Activated naive CD8-positive, alpha-beta T cell treated with anti-CD3 and anti-CD28 coated beads, Interleukin-2, amount 50 U/mL, for 24 hours (primary cell): ENCODE measurements around the gene ATF6B.
"Not testable (repeated sequence)": the region's sequence is repeated elsewhere in the genome, so short reads cannot be mapped to it uniquely, and the experiment has no call there.

ENCODE experiments used
- ATAC-seq: fragments of 150-1000 bp; cut with Tn5 transposase; one replicate; pipeline ENCODE4 v1.10.0; 2021
- DNase-seq: peaks from one replicate; pipeline ENCODE4 v3.0.0; 2021
- H3K27ac Mint-ChIP-seq: one replicate; pipeline ENCODE4 v1.8.0; 2021; ENCODE audit warnings: mild to moderate bottlenecking, mixed read lengths
- H3K27me3 Mint-ChIP-seq: one replicate; pipeline ENCODE4 v1.8.0; 2021; ENCODE audit warnings: mixed read lengths
- H3K36me3 Mint-ChIP-seq: one replicate; pipeline ENCODE4 v1.8.0; 2021; ENCODE audit warnings: low read depth, mixed read lengths
- H3K4me1 Mint-ChIP-seq: one replicate; pipeline ENCODE4 v1.8.0; 2021; ENCODE audit warnings: mixed read lengths
- H3K4me3 Mint-ChIP-seq: one replicate; pipeline ENCODE4 v1.8.0; 2021; ENCODE audit warnings: mild to moderate bottlenecking, moderate library complexity, mixed read lengths
- H3K9me3 Mint-ChIP-seq: one replicate; pipeline ENCODE4 v1.8.0; 2021; ENCODE audit warnings: mixed read lengths

The ATF6B gene

DNA sequence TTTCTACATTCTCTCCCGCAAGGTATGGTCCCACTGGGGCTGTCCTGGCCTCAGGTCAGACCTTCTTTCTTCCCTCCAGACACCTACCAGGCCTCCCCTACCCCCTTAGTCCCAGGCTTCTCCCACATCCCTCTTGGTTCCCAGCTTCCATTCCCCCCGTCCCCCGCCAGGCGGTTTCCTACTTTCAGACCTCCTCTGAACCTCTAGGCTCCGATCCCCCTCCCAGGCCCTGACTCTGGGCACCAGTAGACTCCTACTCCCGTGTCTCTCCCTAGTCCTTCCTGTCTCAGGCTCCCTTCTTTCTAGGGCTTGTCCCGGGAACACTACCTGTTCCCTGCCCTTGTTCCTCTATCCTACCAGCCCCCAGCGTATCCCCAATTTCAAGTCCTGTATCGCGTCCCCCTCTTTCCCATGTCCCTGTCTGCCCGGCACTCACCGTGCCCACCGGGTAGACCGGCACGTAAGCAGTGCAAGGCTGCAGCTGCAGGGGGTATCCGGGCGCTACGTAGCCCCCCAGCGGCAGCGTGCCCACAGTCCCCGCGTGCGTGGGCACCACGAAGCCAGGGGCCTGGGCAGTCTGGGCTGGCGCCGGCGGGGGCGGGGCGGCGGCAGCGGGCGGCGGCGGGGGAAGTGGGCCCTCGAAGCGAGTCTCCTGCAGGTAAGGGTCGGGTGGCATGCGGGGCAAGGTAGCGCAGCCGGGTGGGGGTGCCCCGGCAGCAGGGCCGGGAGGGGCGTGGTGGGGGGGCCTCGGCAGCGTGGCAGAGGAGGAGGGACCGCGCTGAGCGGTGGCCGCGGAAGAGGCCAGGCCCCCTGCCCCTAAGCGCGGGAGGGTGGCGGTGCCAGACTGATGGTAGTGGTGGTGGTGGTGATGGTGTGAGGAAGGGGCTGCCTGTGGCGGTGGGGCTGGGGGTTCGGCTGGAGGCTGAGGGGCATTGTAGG, 22.2 kb upstream of the ATF6B start:
- no peak for DNase-seq
- Mint-ChIP-seq H3K4me1 (peaks cover 52% of the 10 kb centered on the region), H3K27ac (no peak overlapping the region)

DNA sequence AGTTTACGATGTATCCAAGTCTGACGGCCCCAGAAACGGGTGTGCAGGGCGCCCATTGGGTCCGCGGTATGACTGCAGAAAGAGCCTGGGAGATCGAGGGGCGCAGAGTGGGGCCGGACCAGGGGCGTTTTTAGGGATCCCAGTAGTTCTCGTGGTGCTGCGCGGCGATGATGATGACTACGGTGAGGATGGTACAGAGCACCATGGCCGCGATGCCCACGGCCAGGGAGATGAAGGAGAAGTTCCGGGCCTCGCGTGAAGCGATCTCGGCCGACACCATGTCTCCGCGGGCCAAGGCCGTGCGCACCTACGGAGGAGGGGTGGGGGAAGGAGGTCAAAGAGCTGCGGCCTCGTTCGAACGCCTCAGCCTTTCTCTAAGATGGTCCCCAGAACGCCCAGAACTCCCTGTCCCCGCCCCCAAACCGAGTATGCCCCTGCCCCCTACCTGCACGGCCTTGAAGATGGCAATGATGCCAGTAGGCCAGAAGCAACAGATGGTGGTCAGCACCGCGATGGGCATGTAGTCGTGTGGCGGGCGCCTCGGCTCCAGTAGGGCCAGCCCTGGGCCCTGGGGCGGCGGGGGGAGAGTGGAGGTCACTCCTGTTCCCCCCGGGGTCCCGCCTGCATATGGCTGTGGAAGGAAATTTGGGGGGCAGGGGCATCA, 21.2 kb upstream of the ATF6B start:
- Mint-ChIP-seq H3K9me3 (no peaks in the 10 kb centered on the region), H3K36me3 (no peaks in the 10 kb centered on the region), H3K27me3 (peaks cover 34% of the 10 kb centered on the region), H3K4me3 (peak overlapping the region; percentile 69), H3K27ac (peak overlapping the region; percentile 33), H3K4me1 (peaks cover 45% of the 10 kb centered on the region)
- no peak for DNase-seq
- no peak for ATAC-seq

More for the DNA sequence above, 22.2 kb upstream of the ATF6B start:
- ATAC-seq, result no peak
- no peaks in the 10 kb centered on the region for H3K9me3 Mint-ChIP-seq
- H3K27me3 Mint-ChIP-seq, result peaks cover 34% of the 10 kb centered on the region
- H3K4me3 Mint-ChIP-seq, result peak overlapping the region; percentile 44
- no peaks in the 10 kb centered on the region for H3K36me3 Mint-ChIP-seq

DNA sequence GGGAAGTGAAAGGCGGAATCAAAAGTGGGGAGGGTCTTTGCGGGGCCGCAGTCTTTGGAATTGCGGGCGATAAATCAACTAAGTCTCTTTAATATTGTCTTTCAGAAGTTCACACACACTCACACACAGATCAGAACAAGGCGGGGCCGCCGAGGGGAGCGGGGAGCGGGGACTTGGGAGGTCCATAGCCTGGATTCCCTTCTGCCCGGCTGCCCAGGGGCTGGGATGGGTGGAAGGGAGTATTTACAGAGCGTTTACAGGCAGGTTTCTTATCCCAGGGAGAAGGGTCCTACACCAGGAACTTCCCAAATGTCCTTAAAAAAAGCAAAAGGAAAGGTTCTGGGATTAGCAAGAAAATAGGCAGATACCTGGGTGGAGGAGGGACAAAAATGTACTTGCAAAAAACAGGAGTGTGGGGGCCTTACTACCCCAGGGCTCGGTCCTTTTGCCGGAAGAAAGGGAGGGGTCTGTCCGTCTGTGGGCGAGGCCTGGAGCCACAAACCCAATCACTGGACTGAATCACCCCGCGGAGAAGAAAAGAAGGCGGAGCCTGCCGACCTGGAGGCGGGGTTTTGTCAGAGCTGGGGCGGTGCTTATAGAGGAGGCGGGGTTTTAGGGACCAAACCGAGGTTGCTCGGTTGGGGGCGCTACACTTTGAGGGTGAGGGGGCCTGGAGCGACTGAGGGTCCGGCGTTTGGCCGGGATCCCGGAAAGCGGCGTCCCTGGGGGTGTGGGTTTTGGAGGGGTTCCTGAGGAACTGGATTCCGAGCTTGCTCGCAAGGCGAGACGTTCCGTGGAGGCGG, 20.4 kb upstream of the ATF6B start:
- H3K27me3 Mint-ChIP-seq, result peaks cover 34% of the 10 kb centered on the region
- DNase-seq, result peak; percentile 75
- peak; percentile 51 for ATAC-seq
- H3K4me1 Mint-ChIP-seq, result peaks cover 42% of the 10 kb centered on the region
- H3K36me3 Mint-ChIP-seq, result no peaks in the 10 kb centered on the region
- peak overlapping the region; percentile 33 for H3K27ac Mint-ChIP-seq
- H3K4me3 Mint-ChIP-seq, result peak overlapping the region; percentile 69
- no peaks in the 10 kb centered on the region for H3K9me3 Mint-ChIP-seq

- Mint-ChIP-seq H3K9me3 (no peaks in the 10 kb centered on the region), H3K4me1 (peaks cover 32% of the 10 kb centered on the region), H3K27ac (no peak overlapping the region), H3K4me3 (no peak overlapping the region), H3K36me3 (no peaks in the 10 kb centered on the region), H3K27me3 (peaks cover 34% of the 10 kb centered on the region)
- DNase-seq, result no peak
- no peak for ATAC-seq
These were observed 19.5 kb upstream of the ATF6B start for GRCh38 chr6:32147401-32148132.

- Mint-ChIP-seq H3K36me3 (no peaks in the 10 kb centered on the region), H3K27me3 (peaks cover 34% of the 10 kb centered on the region), H3K4me3 (no peak overlapping the region), H3K27ac (no peak overlapping the region), H3K4me1 (peaks cover 26% of the 10 kb centered on the region), H3K9me3 (no peaks in the 10 kb centered on the region)
- no peak for ATAC-seq
- DNase-seq, result no peak
These were observed 18.6 kb upstream of the ATF6B start for GRCh38 chr6:32146687-32147086.

DNA sequence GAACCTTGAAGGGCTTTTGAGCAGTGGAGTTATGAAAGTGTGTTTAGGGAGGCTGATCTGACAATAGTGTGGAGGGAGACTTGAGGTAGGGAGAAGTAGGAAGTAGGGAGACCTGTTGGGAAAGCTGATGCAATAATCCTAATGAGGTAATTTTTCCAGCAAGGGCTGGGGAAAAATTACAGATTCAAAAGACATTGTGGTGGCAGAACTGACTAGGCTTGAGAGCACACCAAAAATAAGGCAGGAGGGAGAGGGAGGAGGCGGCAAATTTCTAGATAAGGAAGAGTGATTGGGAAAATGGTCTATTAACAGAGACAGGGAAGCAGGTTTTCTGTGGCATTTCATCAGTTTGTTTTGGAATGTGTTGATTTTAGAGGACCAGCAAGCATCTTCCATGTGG, 18.2 kb upstream of the ATF6B start:
- Mint-ChIP-seq H3K36me3 (no peaks in the 10 kb centered on the region), H3K27me3 (peaks cover 34% of the 10 kb centered on the region), H3K4me1 (peaks cover 25% of the 10 kb centered on the region), H3K27ac (no peak overlapping the region), H3K9me3 (no peaks in the 10 kb centered on the region), H3K4me3 (no peak overlapping the region)
- no peak for DNase-seq
- ATAC-seq, result no peak

GRCh38 chr6:32144238-32144637, 16.2 kb upstream of the ATF6B start:
- H3K9me3 Mint-ChIP-seq, ATAC-seq, H3K27ac Mint-ChIP-seq, DNase-seq, H3K4me3 Mint-ChIP-seq, H3K36me3 Mint-ChIP-seq: not testable (repeated sequence)
- Mint-ChIP-seq H3K27me3 (peaks cover 23% of the 10 kb centered on the region), H3K4me1 (peaks cover 15% of the 10 kb centered on the region)

DNA sequence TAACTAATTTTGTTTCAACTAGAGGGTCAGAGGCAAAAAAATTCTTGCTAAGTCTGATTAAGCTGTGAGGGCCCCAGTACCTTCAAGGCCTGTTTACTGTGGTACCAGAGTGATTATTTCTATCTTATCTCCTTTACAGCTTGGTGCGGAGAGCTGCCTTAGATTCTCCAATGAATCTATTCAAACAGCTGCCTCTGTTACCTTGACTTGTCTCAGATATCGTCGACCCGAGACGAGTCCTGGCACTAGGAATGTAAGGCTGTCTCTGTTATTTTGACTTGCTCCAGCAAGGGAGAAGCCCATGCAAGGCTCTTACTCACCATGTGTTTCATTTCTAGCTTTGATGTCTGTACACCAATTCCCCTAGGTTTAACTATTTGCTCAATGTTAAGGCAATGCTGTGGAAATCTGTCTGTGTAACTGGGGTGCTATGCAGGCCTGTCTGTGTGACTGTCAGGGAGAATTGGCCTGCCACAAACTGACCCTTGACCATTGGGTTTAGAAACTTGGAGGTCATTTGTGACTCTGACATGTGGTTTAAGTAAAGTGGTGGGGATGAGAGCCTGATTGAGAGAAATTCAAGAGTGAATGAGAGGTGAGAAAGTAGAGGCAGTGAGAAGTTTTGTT, 12.5 kb upstream of the ATF6B start:
- DNase-seq, result no peak
- Mint-ChIP-seq H3K9me3 (no peaks in the 10 kb centered on the region), H3K36me3 (no peaks in the 10 kb centered on the region), H3K4me3 (no peak overlapping the region), H3K27ac (no peak overlapping the region), H3K27me3 (no peaks in the 10 kb centered on the region), H3K4me1 (no peaks in the 10 kb centered on the region)
- ATAC-seq, result no peak

DNA sequence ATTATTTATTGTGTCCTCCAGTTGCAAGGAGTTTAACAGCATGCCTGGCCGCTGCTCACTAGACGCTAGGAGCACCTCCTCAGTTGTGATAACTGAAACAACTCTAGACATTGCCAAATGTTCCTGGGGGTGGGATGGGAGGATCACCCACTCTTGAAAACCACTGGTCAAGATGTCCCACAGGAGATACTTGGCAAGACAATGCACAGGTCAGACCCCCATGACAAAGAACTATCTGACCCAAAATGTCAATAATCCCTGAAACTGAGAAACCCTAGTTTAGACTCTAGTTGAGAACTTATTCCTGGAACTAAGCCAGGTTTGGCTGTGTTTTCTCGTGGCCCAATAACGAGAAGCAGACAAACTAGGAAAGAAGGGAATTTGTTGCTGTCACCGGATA, 11.5 kb upstream of the ATF6B start:
- H3K4me3 Mint-ChIP-seq, result no peak overlapping the region
- ATAC-seq (no peak), DNase-seq (no peak)
- no peaks in the 10 kb centered on the region for H3K36me3 Mint-ChIP-seq
- no peaks in the 10 kb centered on the region for H3K9me3 Mint-ChIP-seq
- H3K4me1 Mint-ChIP-seq, result no peaks in the 10 kb centered on the region
- no peak overlapping the region for H3K27ac Mint-ChIP-seq
- H3K27me3 Mint-ChIP-seq, result no peaks in the 10 kb centered on the region

GRCh38 chr6:32137454-32137853, 9.4 kb upstream of the ATF6B start:
- H3K4me3 Mint-ChIP-seq, result no peak overlapping the region
- no peak overlapping the region for H3K27ac Mint-ChIP-seq
- H3K36me3 Mint-ChIP-seq, result no peaks in the 10 kb centered on the region
- ATAC-seq (no peak), DNase-seq (no peak)
- no peaks in the 10 kb centered on the region for H3K9me3 Mint-ChIP-seq
- H3K27me3 Mint-ChIP-seq, result peaks cover 2% of the 10 kb centered on the region
- H3K4me1 Mint-ChIP-seq, result no peaks in the 10 kb centered on the region

- Mint-ChIP-seq H3K4me1 (peaks cover 9% of the 10 kb centered on the region), H3K36me3 (no peaks in the 10 kb centered on the region), H3K4me3 (no peak overlapping the region), H3K9me3 (no peaks in the 10 kb centered on the region), H3K27ac (no peak overlapping the region), H3K27me3 (peaks cover 2% of the 10 kb centered on the region)
- no peak for DNase-seq
- no peak for ATAC-seq
These were observed 5.7 kb upstream of the ATF6B start for GRCh38 chr6:32133786-32134185.

DNA sequence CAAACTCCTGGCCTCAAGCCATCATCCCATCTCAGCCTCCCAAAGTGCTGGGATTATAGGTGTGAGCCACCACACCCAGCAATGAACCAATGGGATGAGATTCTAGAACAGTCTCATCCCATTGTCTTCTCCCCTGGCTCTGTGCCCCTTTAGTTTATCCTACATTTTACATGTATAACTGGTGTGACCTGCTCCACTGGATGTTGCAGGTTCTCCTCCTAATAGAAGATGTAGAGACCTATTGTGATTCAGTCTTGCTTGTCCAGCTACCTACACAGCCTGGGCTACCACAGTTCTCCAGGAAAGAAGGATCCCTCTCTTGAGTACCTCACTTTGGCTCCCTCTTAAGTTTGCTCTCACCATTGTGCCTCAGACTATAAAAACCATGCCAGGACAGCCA, 4.1 kb upstream of the ATF6B start:
- H3K9me3 Mint-ChIP-seq, result no peaks in the 10 kb centered on the region
- no peak for ATAC-seq
- DNase-seq, result no peak
- H3K27ac Mint-ChIP-seq, result no peak overlapping the region
- H3K4me3 Mint-ChIP-seq, result no peak overlapping the region
- H3K27me3 Mint-ChIP-seq, result peaks cover 2% of the 10 kb centered on the region
- H3K4me1 Mint-ChIP-seq, result peaks cover 20% of the 10 kb centered on the region
- H3K36me3 Mint-ChIP-seq, result no peaks in the 10 kb centered on the region

DNA sequence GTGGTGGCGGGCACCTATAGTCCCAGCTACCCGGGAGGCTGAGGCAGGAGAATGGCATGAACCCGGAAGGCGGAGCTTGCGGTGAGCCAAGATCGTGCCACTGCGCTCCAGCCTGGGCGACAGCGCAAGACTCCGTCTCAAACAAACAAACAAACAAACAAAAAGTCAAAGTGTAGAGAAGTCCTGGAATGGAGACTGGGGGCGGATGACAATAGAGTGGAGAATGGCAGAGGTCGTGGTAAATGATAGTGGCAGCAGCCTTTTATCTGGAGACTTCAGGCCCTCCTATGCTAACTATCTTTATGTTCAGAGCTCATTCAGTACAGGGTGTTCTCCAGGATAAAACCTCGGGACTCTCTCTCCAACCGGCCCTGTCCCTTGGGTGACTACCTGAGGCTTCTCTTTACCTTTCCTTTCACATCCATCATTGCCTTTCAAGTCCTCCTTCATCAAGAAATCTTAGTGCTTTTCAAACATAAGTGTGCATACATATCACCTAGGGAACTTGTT, 3.4 kb upstream of the ATF6B start:
- peaks cover 26% of the 10 kb centered on the region for H3K4me1 Mint-ChIP-seq
- no peaks in the 10 kb centered on the region for H3K36me3 Mint-ChIP-seq
- DNase-seq, result no peak
- H3K27ac Mint-ChIP-seq, result peak overlapping the region; percentile 9
- H3K27me3 Mint-ChIP-seq, result peaks cover 2% of the 10 kb centered on the region
- no peaks in the 10 kb centered on the region for H3K9me3 Mint-ChIP-seq
- ATAC-seq, result no peak
- peak overlapping the region; percentile 12 for H3K4me3 Mint-ChIP-seq
